Measurements from ENCODE around the gene ZC3H13. TPM values are rescaled to one million over a fixed set of nuclear protein-coding genes. Genes with fewer than 3 reads are reported as not detected.
A peak's percentile ranks its signal among the peaks of the same experiment; 100 is the strongest.

The ZC3H13 gene
- total RNA-seq, 6 donors from 2014 or later, result 23.6 to 71.2 (median 42.3) TPM

- Histone ChIP-seq H3K27ac (no peak overlapping the region), H3K4me3 (no peak overlapping the region), H3K27me3 (no peaks in the 10 kb centered on the region), H3K36me3 (no peaks in the 10 kb centered on the region), H3K4me1 (peaks cover 0 to 9% (median 7%) of the 10 kb centered on the region in 4 donors), H3K9me3 (no peaks in the 10 kb centered on the region)
- TF ChIP-seq CTCF (IDR thresholded peaks at IDR 0.05), result no peak
- no peak for TF ChIP-seq POLR2AphosphoS5 (IDR thresholded peaks at IDR 0.05)
- TF ChIP-seq EP300 (IDR thresholded peaks at IDR 0.05), result no peak
- TF ChIP-seq POLR2A (IDR thresholded peaks at IDR 0.05), result no peak
- 50 to 79% methylated on average over 5 of the region's 5 CpGs for WGBS, 2 donors
- DNase-seq (no peak), ATAC-seq (ENCODE audit: low FRiP score in 2 of 2) (no peak)
Measured at GRCh38 chr13:46057256-46058015, 4.9 kb upstream of the ZC3H13 start.

- no peaks in the 10 kb centered on the region for H3K9me3 ChIP-seq
- H3K4me1 ChIP-seq, result peaks cover 20 to 22% (median 21%) of the 10 kb centered on the region in 4 donors
- peak overlapping the region; percentile 91 to 99 (median 96) for H3K27ac ChIP-seq
- no peak for TF ChIP-seq CTCF (IDR thresholded peaks at IDR 0.05)
- TF ChIP-seq POLR2A (IDR thresholded peaks at IDR 0.05), result no peak
- TF ChIP-seq POLR2AphosphoS5 (IDR thresholded peaks at IDR 0.05), result no peak
- H3K4me3 ChIP-seq, result peak overlapping the region; percentile 5 to 89 (median 64)
- 25 to 36% methylated on average over 18 of the region's 18 CpGs for WGBS, 2 donors
- no peaks in the 10 kb centered on the region for H3K27me3 ChIP-seq
- ATAC-seq (ENCODE audit: low FRiP score in 2 of 2) (no peak), DNase-seq (no peak)
- no peaks in the 10 kb centered on the region for H3K36me3 ChIP-seq
Measured at GRCh38 chr13:46053162-46054012, 841 bp upstream of the ZC3H13 start.

GRCh38 chr13:46051968-46052318 lies 603 bp downstream of the ZC3H13 start:
- Histone ChIP-seq H3K4me1 (peaks cover 20 to 22% (median 21%) of the 10 kb centered on the region in 4 donors), H3K27me3 (no peaks in the 10 kb centered on the region), H3K4me3 (peak overlapping the region; percentile 57 to 89 (median 76)), H3K9me3 (no peaks in the 10 kb centered on the region), H3K27ac (peak overlapping the region; percentile 91 to 99 (median 96)), H3K36me3 (no peaks in the 10 kb centered on the region)
- WGBS, 2 donors, result 0 to 2% methylated on average over 7 of the region's 7 CpGs
- ATAC-seq (ENCODE audit: low FRiP score in 2 of 2) (peak; percentile 39 to 45), DNase-seq (no peak)
- no peak for TF ChIP-seq POLR2A (IDR thresholded peaks at IDR 0.05)
- TF ChIP-seq EP300 (IDR thresholded peaks at IDR 0.05), result no peak
- TF ChIP-seq CTCF (IDR thresholded peaks at IDR 0.05), result no peak
- no peak for TF ChIP-seq POLR2AphosphoS5 (IDR thresholded peaks at IDR 0.05)

GRCh38 chr13:46050771-46051170 lies 1.8 kb downstream of the ZC3H13 start:
- no peaks in the 10 kb centered on the region for H3K9me3 ChIP-seq
- TF ChIP-seq CTCF (IDR thresholded peaks at IDR 0.05) (no peak), POLR2AphosphoS5 (IDR thresholded peaks at IDR 0.05) (no peak), EP300 (IDR thresholded peaks at IDR 0.05) (no peak), POLR2A (IDR thresholded peaks at IDR 0.05) (no peak)
- H3K27me3 ChIP-seq, result no peaks in the 10 kb centered on the region
- H3K4me3 ChIP-seq, result peak overlapping the region in 1 of 4 donors; percentile 57
- ATAC-seq (ENCODE audit: low FRiP score in 2 of 2) (no peak), DNase-seq (no peak)
- H3K27ac ChIP-seq, result no peak overlapping the region
- no peaks in the 10 kb centered on the region for H3K36me3 ChIP-seq
- H3K4me1 ChIP-seq, result peaks cover 20 to 22% (median 21%) of the 10 kb centered on the region in 4 donors

Measured in upper lobe of left lung (tissue), 6 donors.